ENCODE measurements around the gene CDK6. TPM values are rescaled to one million over a fixed set of nuclear protein-coding genes. Genes with fewer than 3 reads are reported as not detected.

CDK6 gene
- total RNA-seq, 1 donor from 2014 or later = 37.0 TPM

DNA sequence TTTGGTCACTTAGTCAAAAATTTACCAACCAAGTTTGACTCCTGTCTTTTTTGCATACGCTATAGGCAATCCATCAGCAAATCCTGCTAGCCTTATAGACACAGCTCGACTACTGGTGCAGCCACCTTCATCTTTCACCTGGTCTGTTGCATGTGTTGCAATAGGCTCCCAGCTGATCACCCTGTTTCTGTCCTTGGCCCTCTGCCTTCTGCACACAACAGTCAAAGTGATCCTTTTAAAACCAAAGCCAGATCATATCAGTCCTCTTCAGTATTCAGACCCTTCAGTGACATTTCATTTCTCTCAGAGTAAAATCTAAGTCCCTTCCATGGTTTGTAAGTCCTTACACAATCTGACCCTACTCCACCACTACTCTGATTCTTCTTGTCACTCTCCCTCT, 10.9 kb upstream of the CDK6 start:
- DNase-seq (ENCODE audit: low read depth in 2 of 2) = no peak

DNA sequence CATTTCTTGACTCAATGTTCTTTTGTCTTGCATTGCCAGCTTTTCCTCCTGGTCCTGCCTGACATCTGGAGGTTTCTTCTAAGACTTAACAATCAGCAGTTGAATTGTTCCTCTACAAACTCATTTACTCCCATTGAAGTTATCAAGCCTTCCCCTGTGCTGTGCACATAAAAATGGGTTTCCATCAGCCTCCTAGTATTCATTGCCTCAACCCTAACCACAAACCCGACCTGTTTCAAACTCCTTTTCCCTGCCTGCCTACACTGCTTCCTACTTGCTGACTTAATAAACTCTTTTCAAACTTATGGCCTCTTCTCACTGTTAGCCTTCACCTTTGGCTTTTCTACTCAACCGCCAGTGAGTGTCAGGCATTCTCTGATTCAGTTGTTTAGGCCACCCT, 9.4 kb upstream of the CDK6 start:
- no peak for DNase-seq (ENCODE audit: low read depth in 2 of 2)

DNA sequence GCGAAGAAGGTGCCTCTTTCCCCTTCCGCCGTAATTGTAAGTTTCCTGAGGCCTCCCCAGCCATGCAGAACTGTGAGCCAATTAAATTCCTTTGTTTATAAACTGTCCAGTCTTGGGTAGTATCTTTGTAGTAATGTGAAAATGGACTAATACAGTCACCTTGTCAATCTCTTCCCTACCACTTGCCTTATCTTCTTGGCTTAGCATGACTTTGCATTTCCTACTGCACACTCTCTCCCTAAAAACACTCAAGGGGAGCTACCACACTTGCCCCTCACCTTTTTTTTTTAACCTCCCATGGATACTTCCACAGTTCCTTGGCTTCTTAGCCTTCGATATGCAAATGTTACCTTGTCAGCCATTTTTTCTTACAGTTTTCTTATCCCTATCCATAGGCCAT, 7.4 kb upstream of the CDK6 start:
- DNase-seq (ENCODE audit: low read depth in 2 of 2) = no peak

DNA sequence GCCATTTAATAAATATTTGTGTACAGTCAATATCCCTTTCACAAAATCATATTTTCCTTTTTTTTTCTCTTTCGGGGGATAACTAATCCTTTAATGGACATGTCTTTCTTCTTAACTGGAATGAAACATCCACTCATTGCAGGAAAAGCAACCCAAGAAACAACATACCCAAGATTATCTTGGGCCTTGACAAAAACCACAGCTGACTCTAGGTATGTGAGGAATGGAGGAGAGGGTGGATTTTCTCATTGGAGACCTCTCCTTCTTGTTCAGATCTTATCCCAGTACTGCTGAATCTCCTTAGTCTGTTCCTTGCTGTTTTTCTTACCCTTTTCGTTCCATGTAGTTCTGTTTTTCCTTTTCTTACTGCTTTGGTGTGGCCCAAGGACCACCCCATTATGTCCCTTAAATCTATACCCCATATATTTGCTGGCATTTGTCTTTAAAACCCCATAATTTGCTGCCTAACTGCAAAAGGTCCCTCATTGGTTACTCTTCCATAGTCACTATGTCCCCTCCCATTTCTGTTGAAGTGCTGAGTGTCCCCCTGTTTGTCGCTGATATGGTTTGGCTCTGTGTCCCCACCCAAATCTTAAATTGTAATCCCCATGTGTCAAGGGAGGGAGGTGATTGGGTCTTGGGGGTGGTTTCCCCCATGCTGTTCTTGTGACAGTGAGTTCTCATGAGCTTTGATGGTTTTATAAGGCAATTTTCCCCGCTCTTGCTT, 6.8 kb upstream of the CDK6 start:
- no peak for DNase-seq (ENCODE audit: low read depth in 2 of 2)

DNA sequence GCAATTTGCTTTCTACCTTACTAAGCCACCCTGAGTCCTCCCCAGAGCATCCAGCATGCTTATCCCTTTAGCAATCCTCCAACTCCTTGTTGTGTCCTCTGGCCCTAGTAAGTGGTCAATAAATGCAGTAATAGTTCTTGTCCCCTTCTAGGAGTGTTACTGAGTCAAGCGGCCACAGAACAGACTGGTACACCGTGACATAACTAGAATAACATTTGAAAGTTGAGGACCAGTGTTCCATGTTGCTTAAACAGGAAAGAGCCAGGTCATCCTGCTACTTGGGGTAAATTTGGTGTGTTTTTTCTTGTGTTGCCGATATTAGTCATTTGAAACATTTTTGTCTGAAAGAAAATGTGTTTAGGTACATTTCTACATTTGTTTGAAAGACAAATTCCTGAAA, 4.8 kb upstream of the CDK6 start:
- DNase-seq (ENCODE audit: low read depth in 2 of 2) = no peak

DNA sequence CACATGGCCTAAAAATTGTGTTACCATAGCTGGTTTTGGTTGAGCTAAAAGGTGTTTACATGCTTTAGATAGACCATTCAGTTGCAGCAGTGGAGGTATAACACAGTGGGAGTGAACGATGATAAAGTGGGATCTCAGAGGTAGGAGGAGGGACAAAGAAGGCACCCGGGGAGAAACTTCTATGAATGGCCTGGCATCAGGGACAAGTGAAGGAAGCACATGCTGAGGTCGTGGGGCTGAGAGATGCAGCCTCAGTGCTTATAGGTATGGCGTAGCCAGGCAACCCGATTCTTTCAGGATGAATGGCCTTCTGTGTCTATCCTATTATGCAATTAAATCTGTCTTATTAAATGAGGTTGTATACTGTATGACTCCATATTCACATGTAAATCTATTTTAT, 3.9 kb upstream of the CDK6 start:
- DNase-seq (ENCODE audit: low read depth in 2 of 2) = no peak

DNA sequence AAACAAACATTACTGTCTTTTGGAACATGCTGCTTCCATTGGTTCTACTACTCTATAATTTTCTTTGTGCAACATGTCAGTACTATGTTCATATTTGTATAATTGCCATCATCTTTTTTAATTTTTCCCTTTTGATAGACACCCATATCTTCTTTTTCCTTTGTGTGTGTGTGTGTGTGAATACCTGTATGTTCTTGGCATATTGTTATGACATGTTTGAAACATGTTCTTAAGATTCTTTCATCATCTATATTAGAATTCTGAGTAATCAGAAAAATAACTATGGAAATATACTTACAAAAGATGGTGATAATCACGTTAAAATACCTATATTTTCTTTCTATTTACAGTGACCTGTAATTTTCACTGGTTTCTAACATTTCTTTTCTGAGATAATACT, 3.5 kb upstream of the CDK6 start:
- no peak for DNase-seq (ENCODE audit: low read depth in 2 of 2)

DNA sequence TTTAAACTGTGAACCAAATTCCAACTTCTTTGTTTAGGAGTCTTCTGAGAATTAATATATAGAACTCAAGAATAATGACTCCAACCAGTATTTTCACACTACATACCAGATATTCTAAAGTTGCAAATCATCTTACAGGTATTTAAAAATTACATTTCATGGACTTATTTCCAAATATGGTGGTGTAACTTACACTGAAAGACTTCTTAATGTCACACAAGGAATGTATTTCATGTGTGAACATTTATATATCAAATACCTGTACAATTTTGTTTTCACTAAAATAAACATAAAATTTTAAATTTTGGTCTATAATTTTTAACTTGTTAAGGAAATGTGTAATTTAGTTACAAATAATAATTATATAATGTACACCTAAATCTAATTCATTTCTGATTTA, 2.6 kb upstream of the CDK6 start:
- no peak for DNase-seq (ENCODE audit: low read depth in 2 of 2)

DNA sequence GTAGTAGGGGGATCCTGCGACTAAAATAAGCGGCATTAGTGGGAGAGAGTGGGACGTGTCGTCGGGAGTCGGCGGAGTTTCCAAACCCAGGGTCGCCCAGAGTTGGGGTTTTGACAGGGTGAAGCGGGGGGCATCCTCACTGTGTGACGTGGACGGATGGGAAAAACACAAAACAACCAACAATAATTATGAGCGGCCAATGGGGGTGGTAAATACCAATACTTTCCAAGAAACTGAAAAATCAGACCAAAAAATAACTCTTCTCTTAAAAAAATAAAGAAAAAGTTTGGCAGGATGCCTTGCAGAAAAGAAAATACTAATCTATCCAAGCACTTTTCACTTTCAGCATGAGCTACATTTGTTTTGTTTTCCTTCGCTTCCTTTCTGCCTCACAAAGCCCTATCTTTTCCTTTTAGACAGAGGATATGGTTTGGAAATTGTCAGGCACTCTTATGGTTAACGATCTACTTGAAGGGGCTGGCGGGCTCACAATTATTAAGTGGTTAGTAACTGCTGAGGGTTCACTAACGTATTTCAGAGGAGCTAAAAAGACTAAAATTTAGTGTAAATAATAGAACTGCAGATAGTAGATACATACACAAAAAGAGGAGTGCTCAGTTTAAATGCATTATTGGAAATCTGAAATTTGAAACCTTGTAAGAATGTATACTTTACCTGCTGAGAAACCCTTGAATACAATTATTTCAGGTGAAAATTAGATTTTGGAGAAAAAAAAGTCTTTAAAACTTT, 802 bp upstream of the CDK6 start:
- DNase-seq (ENCODE audit: low read depth in 2 of 2) = peak in 1 of 2 donors; percentile 14

DNA sequence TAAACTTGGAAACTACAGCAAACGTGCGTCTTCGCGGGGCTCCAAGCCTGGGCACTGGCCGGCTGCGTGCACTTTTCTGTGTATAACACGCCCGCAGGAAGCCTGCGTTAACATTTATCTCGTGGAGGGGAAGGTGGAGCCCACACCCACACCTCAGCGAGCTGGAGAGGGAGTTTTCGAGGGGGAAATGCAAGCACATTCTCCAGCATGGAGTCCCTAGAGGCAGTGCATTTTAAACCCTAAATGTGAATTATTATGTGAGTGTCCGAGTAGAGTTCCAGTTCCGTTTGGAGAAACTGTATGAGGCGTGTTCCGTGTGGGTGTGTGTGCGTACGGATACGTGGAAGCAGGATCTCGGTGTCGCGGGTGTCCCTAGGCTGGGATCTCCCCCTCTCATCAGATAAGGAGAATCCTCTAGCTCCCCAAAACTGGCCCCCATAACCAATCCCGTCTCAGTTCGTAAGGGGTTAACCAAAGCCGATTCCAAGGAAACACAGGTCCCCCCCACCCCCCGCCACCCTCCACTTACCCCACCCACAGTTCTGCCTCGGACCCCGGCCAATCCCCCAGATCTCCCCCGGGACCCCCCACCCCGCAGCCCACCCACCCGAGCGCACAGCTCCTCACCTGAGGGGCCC, 403 bp downstream of the CDK6 start:
- DNase-seq (ENCODE audit: low read depth in 2 of 2) = peak in 1 of 2 donors; percentile 46

DNA sequence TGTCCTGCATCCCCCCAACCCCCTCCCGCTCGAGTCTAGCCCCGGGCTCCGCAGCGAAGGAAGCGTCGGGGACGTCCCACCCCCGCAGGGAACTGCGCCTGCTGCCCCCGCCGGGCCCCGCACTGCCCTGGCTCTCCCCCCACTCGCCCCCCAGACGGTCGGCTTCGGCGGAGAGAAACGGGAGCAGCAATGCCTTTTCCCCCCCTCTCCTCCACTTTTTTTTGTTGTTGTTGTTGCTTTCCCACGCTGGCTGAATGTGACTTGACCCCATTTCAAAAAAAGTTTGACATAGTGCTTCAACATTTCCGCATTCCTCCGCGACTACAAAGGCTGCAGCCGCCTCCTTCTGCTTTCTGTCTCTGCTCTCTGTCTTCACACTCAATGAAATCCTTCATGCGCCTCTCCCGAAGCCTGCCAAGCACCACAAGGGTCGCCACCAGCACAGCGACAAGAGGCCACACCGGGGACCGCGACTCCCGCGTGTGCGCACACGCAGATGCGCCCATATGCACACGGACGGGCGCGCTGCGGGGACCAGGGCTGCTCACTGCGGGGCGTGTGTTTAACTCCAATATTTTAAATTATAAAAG, 1.0 kb downstream of the CDK6 start:
- peak in 1 of 2 donors; percentile 75 for DNase-seq (ENCODE audit: low read depth in 2 of 2)

DNA sequence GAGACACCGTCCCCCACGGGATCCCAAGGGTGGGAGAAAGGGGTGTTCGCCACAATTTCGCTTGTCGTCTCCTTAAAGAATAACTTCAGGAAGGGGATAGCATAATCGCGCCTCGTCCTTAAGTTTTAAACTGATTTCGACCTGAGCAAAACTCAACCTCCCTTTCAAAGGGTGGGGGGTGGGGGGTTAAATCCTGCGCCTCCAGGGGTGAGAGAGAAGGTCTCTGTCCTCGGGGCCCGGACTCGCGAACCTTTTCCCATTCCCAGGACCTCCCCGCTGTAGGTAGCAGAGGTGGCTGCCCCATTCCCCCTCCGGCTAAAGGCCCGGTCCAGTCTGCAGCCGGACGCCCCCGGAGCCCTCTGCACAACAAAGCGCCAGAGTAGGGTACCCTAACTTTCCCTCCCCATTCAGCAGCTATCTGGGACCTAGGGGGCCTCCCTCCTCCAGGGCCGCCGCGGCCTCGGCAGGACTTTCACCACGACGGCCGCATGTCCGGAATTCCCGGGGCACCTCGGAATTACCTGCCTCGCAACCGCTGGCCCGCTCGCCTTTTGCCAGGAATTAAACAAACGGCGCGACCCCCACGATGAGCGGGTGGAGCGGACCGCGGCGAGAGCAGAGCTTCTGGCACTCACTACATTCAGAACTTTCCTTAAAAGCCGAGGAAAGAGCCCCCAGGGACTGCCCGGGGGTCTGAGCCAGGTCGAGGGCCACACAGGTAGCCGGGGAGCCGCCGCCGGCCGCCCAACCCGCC, 1.7 kb downstream of the CDK6 start:
- peak in 1 of 2 donors; percentile 2 for DNase-seq (ENCODE audit: low read depth in 2 of 2)

DNA sequence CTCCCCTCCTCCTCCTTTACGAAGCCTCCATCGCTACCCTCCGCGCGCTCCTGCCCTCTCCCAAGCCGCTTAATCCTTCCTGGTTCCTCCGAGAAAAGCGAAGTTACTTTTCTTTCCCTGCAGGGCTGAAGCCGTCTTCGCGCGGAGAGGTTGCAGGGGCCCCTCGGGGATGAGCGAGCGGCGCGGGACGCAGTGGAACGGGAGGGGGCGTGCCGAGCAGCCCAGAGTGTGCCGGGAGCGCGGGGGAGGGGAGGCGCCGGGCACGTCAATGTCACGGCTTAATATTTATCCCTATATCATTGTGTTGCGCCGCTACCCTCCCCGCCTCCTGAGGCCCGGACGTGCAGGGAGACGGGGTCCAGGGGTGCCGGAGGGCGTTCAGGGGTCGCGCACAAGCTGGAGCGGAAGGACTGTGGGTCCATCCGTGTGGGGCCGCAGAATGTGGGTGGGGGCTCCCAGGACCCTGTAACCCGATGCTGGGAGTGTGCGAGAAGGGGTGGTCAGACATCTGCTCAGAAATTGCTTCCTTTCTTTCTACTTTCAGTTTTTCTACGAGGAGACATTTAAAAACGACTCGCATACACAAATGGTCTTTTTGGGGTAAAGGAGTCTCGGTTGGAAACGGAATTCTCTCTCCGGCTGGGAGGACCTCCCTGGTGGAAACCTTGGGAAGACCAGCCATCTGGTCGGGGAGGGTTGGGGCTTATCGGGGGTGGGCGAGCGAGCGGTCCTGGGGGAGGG, 2.4 kb downstream of the CDK6 start:
- DNase-seq (ENCODE audit: low read depth in 2 of 2) = peak in 1 of 2 donors; percentile 84

DNA sequence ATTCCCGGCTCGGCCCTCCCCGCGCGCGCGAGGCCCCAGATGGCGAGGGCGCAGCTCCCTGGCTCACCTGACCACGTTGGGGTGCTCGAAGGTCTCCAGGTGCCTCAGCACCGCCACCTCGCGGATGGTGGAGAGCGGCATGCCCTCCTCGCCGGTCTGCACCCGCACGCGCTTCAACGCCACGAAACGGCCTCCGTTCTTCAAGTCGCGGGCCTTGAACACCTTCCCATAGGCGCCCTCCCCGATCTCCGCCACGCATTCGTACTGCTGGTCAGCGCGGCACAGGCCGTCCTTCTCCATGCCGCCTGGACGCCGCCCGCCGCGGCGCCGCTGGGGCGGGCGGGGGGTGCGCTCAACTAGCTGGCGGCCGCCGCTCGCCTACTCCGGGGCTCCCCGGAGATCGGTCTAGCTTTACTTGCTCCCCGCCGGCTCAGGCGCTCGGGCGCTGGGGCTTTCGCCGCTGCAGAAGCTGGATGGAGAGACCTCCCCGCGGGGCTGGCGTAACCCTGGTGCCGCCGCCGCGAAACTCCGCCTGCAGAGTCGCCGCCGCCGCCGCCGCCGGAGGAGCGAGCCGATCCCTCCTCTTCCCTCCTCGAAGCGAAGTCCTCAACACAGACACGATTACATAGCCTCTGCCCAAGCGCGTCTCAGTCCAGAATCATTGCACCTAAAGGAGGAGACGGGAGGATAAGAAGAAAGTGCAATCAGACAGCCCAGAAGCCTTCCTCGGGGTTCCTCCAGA, 3.2 kb downstream of the CDK6 start:
- DNase-seq (ENCODE audit: low read depth in 2 of 2) = peak; percentile 65 to 82

DNA sequence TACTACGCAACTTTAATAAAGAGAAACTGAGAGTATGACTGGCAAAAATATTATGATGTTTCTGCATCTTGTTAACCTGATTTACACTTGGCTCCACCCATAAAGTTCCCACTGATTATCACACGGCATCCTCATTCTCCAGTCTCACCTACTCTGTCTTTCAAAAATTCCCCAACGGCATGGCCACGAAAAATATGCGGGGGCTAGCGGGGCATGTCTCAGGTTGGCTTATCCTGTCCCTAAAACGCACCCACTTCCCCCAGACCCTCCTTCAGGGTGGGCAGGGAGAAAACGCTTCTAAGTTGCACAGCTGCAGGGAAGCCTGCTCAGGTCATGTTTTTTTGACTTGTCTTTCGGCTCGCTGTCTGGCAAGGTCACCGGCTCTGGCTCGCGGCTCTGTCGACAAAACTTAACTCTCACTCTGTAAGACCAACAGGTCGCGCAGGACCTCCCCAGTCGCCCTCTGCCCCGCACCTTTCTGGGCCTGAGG, 3.8 kb downstream of the CDK6 start:
- DNase-seq (ENCODE audit: low read depth in 2 of 2) = no peak

DNA sequence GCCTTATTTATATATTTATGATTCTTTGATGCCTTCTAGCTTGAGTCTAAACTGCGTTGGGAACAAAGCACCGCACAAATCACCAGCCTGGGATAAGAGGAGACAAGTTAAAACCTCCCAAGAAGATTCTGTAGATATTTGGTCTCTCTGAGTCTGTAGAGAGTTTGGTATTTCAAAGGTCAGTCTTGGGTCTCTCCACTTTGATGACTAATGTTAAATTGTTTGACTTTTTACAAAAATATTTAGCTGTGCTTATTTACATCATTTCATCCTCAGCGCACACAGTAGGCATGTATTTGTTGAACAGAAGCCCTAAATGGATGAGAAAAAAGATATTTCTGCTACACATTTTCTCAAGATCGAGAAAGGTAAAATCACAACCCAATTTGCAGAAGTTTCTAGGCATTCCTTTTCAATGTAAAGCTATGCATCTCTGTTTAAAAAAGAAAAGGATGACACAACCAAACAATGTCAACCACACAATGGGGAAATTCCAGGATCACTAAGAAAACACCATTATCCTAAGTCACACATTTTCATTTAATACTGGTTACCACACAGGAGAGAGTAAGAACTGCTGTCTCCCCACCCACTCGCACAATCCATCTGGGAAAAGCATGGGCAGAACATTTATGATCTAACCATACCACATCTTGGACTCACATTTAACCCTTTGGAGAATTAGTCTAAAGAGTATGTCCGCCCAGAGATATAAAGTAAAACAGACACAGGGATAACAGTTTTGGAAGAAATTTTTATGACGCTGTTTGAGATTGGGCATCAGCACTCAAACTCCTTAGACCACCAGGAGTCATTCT, 4.4 kb downstream of the CDK6 start:
- DNase-seq (ENCODE audit: low read depth in 2 of 2) = peak in 1 of 2 donors; percentile 77

DNA sequence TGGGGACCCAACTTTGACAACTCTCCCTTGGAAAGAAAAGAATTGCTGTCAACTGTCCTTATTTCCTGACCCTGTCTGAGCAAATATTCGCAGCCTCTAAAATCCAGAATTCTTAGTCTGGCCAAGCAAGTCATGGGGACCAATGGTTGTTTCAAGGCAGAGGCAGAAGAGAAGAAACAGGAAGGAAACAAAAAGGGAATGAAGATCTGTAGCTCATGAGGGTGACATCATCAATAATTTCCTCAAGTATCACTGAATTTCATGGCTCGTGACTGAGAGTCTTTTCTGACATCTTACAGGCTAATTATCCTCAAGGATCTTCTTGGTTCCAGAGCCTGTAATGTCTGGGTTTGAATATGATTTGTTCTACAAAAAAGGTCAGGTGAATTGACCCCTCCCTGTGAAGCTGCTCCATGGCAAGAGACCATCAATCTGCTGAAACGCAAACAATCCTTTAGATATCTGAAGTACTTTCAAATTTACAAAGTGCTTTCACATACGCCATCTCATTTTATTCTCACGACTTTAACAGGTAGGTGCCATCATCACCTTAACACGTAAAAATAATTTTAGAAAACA, 5.8 kb downstream of the CDK6 start:
- no peak for DNase-seq (ENCODE audit: low read depth in 2 of 2)

DNA sequence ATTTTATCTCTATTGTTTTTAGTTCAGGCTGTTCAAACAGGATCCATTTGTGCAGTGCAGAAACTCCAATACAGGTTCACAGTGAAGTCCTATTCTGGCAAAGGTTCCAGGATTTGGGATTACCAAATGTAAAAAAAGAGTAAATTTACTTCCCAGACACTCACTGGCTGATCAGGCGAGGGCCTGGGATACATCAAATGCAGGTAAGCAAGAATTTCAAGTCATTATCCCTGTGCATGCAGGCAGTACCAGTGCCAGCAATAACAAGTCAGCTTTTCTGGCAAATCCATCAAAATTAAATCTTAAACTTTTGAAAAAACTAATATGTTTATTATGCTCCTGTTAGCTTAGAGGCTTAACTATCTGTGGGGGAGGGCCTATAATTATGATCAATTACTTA, 6.3 kb downstream of the CDK6 start:
- DNase-seq (ENCODE audit: low read depth in 2 of 2) = no peak
